ENCODE results near the gene BRD3OS.
A peak's percentile ranks its signal among the peaks of the same experiment; 100 is the strongest.

BRD3OS gene, protein sequence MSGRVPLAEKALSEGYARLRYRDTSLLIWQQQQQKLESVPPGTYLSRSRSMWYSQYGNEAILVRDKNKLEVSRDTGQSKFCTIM

DNA sequence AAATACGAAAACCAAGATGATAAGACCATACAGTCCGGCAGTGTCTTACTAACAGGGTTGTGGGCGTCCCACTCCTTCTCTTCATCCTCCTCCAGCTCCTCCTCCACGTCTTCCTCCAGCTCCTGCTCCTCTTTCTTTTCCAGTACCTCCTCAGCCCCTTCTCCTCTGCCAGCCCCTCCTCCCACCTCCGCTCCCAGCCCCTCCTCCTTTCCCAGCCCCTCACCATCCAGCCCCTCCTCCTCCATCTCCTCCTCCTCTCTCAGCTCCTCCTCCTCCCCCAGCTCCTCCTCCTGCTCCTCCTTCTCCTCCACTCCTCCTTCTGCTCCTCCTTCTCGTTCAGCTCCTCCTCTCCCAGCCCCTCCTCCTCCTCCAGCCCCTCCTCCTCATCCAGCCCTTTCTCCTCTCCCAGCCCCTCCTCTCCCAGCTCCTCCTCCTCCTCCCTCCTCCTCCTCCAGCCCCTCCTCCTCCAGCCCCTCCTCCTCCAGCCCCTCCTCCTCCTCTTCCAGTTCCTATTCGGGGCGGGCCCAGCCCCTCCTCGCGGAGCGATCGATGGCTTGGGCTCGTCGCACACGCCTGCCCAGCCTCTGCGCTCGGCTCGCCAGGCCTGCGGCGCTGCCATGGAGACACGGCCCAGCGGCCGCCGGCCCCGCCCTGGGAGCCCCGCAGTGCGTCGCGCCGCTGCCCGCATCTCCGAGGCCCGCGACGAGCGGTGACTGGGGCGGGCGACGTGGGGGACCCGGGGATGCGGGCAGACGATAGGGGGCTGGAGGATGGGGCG, at the start of gene BRD3OS:
Gene BRD3OS, plus strand, starts transcription at position 654 of the 778 bp plus-strand sequence. CDS start 1,267 bp downstream, outside the sequence.
- ATAC-seq (replicated peaks) = peak; percentile 92 to 93
- Mint-ChIP-seq H3K4me1 (peaks cover 6 to 22% of the 10 kb centered on the region in 2 donors), H3K27ac (peak within 1 kb of the TSS; percentile 89)

DNA sequence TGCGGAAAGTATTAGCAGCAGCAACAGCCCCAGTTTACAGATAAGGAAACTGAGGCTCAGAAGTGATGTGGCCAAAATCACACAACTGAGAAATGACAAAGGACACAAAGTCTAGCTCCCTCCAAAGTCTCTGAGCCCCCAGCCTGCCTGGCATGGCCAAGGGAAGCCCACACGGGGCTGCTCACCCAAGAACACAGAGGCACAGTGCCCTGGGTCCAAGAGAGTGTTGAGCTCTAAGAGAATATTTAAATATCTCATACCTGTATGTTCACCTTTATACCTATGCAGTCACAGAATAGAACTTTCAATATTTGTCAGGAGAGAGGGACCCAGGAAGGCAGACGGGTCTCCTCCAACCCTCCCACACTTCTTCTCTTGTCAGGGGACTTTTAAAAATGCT, 49.8 kb upstream of the BRD3OS start:
- no peak overlapping the region for H3K27ac Mint-ChIP-seq
- DNase-seq = no peak
- ATAC-seq (replicated peaks) = no peak
- peaks cover 17 to 40% of the 10 kb centered on the region in 2 donors for H3K36me3 Mint-ChIP-seq
- H3K4me1 Mint-ChIP-seq = peaks cover 73 to 95% of the 10 kb centered on the region in 2 donors
- no peaks in the 10 kb centered on the region for H3K9me3 Mint-ChIP-seq
- no peaks in the 10 kb centered on the region for H3K27me3 Mint-ChIP-seq
- H3K4me3 Mint-ChIP-seq = no peak overlapping the region

More for the DNA sequence above, at the start of gene BRD3OS:
- DNase-seq = peak; percentile 91
- Mint-ChIP-seq H3K36me3 (peaks cover 3 to 9% of the 10 kb centered on the region in 2 donors), H3K4me3 (peak within 1 kb of the TSS; percentile 85 to 88), H3K9me3 (no peaks in the 10 kb centered on the region), H3K27me3 (no peaks in the 10 kb centered on the region)

DNA sequence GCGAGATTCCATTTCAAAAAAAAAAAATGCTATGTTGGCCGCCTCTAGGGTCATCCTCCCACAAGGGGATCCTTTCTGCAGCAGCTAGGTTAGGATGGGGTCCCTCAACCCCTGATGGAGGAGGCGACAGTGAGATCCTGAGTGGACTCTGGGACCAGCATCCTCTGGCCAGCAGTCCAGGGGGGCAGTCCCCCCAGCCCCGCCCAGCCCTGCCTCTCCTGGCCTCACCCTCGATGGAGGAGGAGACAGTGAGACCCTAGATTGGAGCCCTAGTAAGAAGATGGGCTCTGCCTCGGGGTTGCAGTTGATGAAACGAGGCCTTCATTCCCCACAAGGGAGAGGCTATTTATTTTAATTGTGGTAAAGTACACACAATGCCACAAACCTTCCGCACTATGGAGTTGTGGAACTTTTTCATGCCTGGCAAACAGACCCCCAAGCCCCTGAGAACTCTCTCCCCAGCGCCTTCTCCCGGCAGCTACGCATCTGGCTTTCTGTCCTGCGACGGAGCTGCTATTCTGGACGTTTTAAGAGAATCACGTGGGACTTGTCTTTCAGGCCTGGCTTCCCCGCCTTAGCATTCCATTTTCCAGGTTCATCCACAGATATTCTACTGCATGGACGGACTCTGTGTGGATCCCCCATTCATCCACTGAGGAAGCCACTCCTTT, 49.0 kb upstream of the BRD3OS start:
- Mint-ChIP-seq H3K4me3 (no peak overlapping the region), H3K9me3 (no peaks in the 10 kb centered on the region), H3K4me1 (peaks cover 73 to 95% of the 10 kb centered on the region in 2 donors), H3K27me3 (no peaks in the 10 kb centered on the region), H3K27ac (no peak overlapping the region), H3K36me3 (peaks cover 23 to 46% of the 10 kb centered on the region in 2 donors)
- no peak for ATAC-seq (replicated peaks)
- no peak for DNase-seq

DNA sequence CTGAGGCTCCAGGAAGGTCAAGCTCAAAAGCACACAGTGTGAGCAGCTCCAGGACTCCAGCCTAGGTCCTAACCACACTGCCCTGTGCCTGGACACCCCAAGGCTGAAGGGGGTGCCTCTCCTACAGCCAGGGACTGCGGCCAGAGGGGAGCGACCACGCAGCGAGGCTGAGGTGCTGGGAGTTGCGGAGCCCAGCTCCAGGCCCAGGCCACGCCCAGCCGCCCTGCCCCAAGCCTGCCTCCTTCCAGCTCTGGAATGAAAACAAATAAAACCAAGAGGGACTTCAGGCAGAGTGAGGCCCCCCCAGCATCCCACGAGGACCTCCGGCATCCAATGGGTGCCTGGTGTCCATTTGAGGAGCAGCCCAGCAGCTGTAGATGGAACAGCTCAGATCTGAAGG, 48.4 kb upstream of the BRD3OS start:
- Mint-ChIP-seq H3K27me3 (no peaks in the 10 kb centered on the region), H3K36me3 (peaks cover 26 to 46% of the 10 kb centered on the region in 2 donors), H3K27ac (peak overlapping the region; percentile 59), H3K4me3 (no peak overlapping the region), H3K9me3 (no peaks in the 10 kb centered on the region), H3K4me1 (peaks cover 71 to 95% of the 10 kb centered on the region in 2 donors)
- DNase-seq = no peak
- no peak for ATAC-seq (replicated peaks)

DNA sequence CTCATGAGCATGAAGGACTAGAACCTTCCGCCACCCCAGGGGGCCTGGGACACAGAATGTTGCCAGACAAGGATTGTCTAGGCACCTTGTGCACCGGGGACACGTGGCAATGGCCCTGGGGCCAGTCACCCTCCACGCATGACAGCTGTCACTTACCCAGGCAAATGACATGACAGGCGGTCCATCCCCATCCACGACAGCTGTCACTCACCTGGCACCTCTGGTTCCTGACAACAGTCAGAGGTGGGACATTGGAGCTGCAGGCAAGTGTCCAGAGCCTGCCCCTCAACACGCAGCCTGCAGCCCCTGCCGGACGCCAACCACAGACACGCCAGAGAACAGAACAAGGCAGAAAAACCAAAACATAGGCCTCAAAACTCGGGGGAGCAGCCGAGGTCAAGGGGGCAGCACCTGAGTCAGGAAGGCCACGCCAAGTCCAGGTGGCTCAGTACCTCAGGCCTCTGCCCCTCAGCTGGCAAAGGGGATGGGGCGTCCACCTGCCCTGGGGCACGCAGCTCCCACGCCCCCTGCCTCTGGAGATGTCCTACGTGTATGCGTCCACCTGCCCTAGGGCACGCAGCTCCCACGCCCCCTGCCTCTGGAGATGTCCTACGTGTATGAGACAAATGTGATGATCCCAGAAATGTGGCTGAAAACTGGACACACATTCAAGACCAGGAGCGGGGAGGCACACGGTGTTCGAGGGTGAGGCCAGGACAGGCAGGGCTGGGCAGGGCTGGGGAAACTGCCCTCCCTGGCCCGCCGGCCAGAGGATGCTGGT, 47.7 kb upstream of the BRD3OS start:
- Mint-ChIP-seq H3K27ac (peak overlapping the region; percentile 17), H3K4me3 (no peak overlapping the region)

DNA sequence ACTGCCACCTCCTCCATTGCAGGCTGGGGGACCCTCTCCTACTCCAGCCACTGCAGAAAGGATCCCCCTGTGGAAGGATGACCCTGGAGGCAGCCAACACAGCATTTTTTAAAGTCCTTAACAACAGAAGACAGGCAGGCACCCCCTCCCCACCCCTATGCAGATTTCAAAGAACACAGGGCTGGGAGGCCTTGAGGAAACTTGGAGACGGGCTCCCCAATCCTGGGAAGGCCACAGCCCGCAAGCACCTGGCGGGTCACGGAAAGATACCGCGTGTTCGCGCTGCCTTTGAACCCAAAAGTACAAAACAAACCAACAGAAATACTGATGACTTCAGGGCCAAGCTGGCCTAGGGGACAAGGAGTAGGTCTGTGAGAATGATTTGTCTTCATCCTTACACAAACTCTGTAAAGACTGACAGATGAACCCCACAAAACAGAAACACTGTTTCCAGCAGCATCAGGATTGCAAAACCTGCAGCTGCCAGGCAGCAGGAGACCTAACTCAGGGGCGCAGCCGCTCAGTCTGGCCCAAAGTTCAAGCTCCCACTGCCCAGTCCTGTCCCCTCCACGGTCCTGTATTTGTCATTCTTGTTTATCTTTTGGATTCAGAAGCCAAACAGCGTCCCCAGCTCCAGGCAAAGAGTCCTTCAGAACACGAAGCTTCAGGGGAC, 46.9 kb upstream of the BRD3OS start:
- H3K36me3 Mint-ChIP-seq = peaks cover 25 to 45% of the 10 kb centered on the region in 2 donors
- ATAC-seq (replicated peaks) (no peak), DNase-seq (no peak)
- no peaks in the 10 kb centered on the region for H3K27me3 Mint-ChIP-seq
- H3K9me3 Mint-ChIP-seq = no peaks in the 10 kb centered on the region
- no peak overlapping the region for H3K4me3 Mint-ChIP-seq
- H3K27ac Mint-ChIP-seq = no peak overlapping the region
- peaks cover 66 to 95% of the 10 kb centered on the region in 2 donors for H3K4me1 Mint-ChIP-seq

More for the DNA sequence above, 47.7 kb upstream of the BRD3OS start:
- Mint-ChIP-seq H3K27me3 (no peaks in the 10 kb centered on the region), H3K9me3 (no peaks in the 10 kb centered on the region), H3K36me3 (peaks cover 26 to 43% of the 10 kb centered on the region in 2 donors), H3K4me1 (peaks cover 70 to 95% of the 10 kb centered on the region in 2 donors)
- no peak for ATAC-seq (replicated peaks)
- DNase-seq = no peak

DNA sequence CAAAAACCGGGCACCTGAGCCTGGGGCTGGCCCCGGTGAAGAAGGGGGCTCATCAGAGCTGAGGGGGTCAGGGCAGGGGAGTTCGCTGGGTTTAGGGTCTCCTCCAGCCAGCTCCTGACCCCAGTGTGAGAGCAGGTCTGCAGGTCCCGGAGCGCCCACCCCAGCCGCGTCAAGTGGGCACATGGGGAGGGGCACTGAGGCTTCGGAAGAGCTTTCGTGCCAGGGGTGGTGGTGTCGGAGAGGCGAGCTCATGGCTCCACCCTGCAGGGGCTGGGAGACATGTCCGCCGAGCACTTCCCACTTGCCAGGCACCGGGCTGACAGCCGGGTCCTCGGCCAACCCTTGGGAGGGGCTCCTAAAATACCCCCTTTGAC, 46.4 kb upstream of the BRD3OS start:
- Mint-ChIP-seq H3K27me3 (no peaks in the 10 kb centered on the region), H3K9me3 (no peaks in the 10 kb centered on the region), H3K4me1 (peaks cover 64 to 95% of the 10 kb centered on the region in 2 donors), H3K4me3 (no peak overlapping the region), H3K27ac (no peak overlapping the region), H3K36me3 (peaks cover 22 to 44% of the 10 kb centered on the region in 2 donors)
- ATAC-seq (replicated peaks) (no peak), DNase-seq (no peak)

DNA sequence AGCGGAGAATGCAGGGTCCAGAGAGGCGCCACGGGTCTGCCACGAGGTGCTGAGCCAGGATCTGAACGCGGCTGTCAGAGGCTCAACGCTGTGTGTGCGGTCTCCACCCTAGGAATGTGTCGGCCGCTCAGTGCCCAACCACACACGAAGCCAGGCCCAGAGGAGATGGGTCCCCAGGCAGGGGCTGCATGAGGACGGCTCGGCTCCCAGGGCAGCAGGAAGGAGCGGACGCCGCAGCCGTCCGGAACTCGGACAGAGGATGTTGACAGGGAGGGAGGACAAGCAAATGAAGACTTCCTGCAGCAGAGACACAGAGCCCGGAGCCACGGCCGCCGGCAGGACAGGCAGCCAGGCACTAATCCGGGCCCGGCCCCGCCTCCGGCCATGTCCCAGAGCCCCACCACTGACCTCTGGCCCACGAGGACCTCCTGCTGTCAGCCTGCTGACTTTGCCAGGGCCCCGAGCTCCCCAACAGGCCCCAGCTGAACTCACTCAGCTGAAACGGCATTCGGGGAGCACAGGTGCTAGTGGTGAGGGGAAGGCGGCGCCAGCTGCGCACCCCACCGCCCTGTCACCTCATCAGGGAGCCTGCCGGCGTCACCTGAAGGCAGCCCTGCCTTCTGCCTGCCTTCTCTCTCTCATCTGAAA, 45.9 kb upstream of the BRD3OS start:
- peak overlapping the region; percentile 54 to 70 for H3K4me3 Mint-ChIP-seq
- ATAC-seq (replicated peaks) (peak; percentile 85 to 87), DNase-seq (no peak)
- H3K36me3 Mint-ChIP-seq = peaks cover 22 to 43% of the 10 kb centered on the region in 2 donors
- H3K9me3 Mint-ChIP-seq = no peaks in the 10 kb centered on the region
- H3K27me3 Mint-ChIP-seq = no peaks in the 10 kb centered on the region
- H3K27ac Mint-ChIP-seq = peak overlapping the region; percentile 48
- peaks cover 62 to 92% of the 10 kb centered on the region in 2 donors for H3K4me1 Mint-ChIP-seq

DNA sequence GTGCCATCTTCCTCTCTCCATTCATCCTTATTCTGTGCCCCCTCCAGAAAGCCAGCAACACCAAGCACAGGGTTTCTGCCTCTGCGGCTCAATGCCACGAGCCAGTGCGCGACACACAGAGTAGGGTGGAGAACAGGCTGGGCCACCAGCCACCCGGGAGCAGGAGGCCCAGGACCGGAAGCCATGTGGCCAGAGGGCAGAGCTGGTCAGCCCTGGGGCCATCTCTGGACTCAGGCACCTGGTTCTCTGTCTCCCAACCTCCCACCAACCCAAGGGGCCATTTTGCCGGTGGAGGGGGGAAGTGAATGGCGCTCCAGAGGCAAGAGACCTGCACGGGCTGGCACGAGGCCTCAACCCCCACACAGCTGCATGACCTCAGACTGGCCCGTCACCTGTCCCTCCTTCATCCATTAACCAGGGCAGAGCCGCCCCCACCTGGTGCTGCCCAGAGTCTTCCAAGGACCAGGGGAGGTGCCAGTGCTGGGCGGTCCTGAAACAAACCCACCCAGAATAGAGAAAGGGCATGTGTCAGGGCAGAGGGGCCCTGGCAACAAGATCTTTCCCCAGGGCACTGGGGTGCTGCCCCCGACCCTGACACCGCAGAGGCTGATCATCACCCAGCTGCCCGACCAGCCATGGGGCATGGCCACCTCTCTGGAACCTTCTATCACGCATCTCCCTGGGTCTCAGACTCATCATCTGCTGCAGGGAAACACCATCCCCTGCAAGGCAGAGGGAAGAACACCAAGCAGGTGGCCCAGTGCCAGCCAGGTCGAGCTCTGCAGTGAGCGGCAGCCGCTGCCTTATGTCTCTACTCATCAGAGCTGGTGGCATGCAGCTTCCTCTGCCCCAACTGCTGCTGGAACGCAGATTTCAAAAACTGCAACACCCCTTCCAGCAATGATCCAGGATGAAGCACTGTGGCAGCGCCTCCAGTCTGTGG, 45.1 kb upstream of the BRD3OS start:
- peaks cover 16 to 35% of the 10 kb centered on the region in 2 donors for H3K36me3 Mint-ChIP-seq
- H3K27me3 Mint-ChIP-seq = no peaks in the 10 kb centered on the region
- H3K4me1 Mint-ChIP-seq = peaks cover 56 to 84% of the 10 kb centered on the region in 2 donors
- ATAC-seq (replicated peaks) (peak in 1 of 2 donors; percentile 27), DNase-seq (no peak)
- peak overlapping the region; percentile 67 for H3K27ac Mint-ChIP-seq
- no peaks in the 10 kb centered on the region for H3K9me3 Mint-ChIP-seq
- H3K4me3 Mint-ChIP-seq = peak overlapping the region; percentile 54 to 57

DNA sequence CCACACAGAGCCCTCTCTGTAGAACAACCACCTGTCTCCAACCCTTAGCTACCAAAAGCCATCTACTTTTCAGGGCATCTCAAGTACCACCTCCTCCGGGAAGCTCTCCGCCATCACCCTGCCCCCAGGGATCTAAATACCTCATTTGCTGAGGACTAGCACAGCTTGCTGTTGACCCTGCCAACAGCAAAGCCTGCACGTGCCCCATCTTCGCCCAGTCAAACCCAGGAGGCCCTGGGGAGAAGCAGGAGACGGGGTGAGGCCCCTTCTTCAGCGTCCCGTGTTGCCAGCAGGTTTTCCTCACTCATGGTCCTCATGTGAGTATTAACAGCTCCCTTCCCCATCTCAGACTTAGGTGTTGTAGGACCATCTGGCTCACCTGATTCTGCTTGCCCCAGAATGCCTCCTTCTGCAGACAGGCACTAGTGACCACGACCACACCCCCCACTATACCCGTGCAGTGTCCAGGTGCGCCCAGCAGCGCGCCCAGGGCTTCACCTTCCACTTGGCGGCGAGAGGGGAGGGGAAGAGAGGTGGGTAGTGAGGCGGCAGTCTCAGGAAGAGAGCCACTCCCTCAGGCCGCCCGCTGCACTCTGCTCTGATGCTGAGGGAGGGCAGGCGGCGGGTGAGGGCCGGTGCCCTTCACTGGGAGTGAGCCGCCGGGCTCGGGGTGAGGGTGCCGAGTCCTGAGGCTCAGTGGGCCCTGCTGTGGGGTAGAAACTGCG, 44.3 kb upstream of the BRD3OS start:
- Mint-ChIP-seq H3K4me1 (peaks cover 56 to 84% of the 10 kb centered on the region in 2 donors), H3K36me3 (peaks cover 21 to 38% of the 10 kb centered on the region in 2 donors), H3K4me3 (peak overlapping the region; percentile 54 to 57), H3K27ac (peak overlapping the region; percentile 53), H3K9me3 (no peaks in the 10 kb centered on the region), H3K27me3 (no peaks in the 10 kb centered on the region)
- DNase-seq (no peak), ATAC-seq (replicated peaks) (no peak)

DNA sequence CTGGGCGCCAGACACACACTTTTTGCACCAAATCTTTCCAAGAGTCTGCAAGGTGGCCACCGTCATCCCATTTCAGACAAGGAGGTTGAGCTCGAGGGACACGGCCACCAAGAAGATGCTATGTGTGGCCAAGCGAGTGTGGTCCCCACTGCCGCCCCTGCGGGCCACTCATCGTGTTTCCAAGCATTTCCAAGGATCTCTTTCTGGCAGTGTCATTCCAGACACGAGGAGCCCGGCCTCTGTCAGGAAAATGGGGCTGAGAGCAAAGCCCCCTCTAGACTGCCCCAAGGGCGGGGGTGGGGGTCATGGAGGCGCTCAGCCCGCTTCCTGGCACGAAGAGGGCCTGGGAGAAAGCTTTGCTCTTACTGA, 43.7 kb upstream of the BRD3OS start:
- Mint-ChIP-seq H3K4me3 (peak overlapping the region in 1 of 2 donors; percentile 54), H3K27ac (peak overlapping the region; percentile 53)

More for the DNA sequence above, 43.7 kb upstream of the BRD3OS start:
- Mint-ChIP-seq H3K36me3 (peaks cover 27 to 43% of the 10 kb centered on the region in 2 donors), H3K9me3 (no peaks in the 10 kb centered on the region), H3K27me3 (no peaks in the 10 kb centered on the region), H3K4me1 (peaks cover 60 to 88% of the 10 kb centered on the region in 2 donors)
- ATAC-seq (replicated peaks) = no peak
- DNase-seq = no peak

Data from stimulated activated naive B cell treated with anti-CD40 and anti-IgM and Interleukin-4, amounts not matched to agents 10 μg/mL and 1 μg/mL and 100 μg/mL, for 72 hours (primary cell).